ENCODE data around the gene FCN2. TPM values are rescaled to one million over a fixed set of nuclear protein-coding genes. Genes with fewer than 3 reads are reported as not detected.

FCN2 gene
- total and polyA plus RNA-seq, 9 of the 15 experiments (the other 6 are each of a cell fraction or from before 2014, with no cell fraction given): not detected

DNA sequence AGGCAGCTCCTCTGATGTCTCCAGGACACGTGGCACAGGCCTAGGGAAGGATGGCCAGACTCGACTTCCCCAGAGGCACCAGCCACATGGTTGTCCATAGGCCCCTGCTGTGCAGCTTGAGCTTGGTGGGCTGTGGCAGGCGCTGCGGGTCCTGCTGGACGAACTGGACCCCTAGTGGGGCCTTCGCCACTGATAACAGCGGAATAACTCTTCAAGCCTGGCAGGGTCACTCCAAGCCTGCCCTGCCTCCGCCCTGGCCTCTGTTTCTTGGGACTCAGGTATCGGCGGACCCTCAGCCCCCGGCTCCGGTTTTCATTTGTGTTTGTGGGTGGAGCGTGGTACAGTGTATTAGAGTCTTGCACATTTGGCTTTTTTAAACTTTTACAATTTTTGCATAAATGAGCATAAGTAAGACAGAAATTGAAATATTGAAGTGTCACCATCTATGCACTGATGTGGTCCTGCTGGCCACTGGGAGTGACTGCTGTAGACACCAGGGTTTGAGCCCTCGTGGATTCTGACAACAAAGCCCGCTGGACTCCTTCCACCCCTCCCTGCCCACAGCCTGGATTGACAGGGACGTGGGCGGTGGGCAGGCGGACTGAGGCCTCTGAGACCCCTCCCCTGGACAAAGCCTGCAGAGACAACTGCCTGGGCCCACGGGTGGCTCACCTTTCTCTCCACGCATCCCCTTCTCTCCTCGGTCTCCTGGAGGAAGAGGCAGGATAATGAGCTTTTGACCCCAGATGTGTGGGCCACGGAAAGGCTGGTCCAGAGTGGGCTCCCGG lies 33.3 kb downstream of the FCN2 start:
- Histone ChIP-seq H3K36me3 (ENCODE audit: control insufficient read depth, insufficient read depth, low read length) (no peaks in the 10 kb centered on the region), H3K4me1 (replicated peaks in 1 of 2; ENCODE audit: control insufficient read depth in 2 of 2, insufficient read depth in 2 of 2, low read length in 2 of 2) (no peaks in the 10 kb centered on the region), H3K4me3 (no peak overlapping the region), H3K9me3 (replicated peaks; ENCODE audit: control insufficient read depth, insufficient read depth, low read depth, low read length) (no peaks in the 10 kb centered on the region), H3K27me3 (ENCODE audit: control insufficient read depth in 2 of 2, insufficient read depth in 2 of 2, low read length in 2 of 2) (peaks cover 9 to 53% of the 10 kb centered on the region in 2 experiments; a peak in 4 of 5 replicates), H3K27ac (ENCODE audit: extremely low read depth, low read depth, low read length) (no peak overlapping the region), H3K79me2 (ENCODE audit: control insufficient read depth, insufficient read depth, low read length) (no peaks in the 10 kb centered on the region), H4K20me1 (replicated peaks; ENCODE audit: control insufficient read depth, insufficient read depth, low read length) (peaks cover under 1% of the 10 kb centered on the region), H3K4me2 (ENCODE audit: insufficient read depth, low read length) (no peak overlapping the region), H3K9ac (ENCODE audit: insufficient read depth in 1 of 2, low read depth in 2 of 2, low read length in 2 of 2) (no peak overlapping the region), H3K9me1 (ENCODE audit: control insufficient read depth, insufficient read depth, low read length) (no peaks in the 10 kb centered on the region), H2AFZ (ENCODE audit: low read depth, low read length) (no peak overlapping the region)
- BruUV-seq (replicated peaks): no TSS peak
- intact Hi-C loops (cut with micrococcal nuclease): no loop called here
- 2% methylated on average over 20 of the region's 23 CpGs for WGBS (ENCODE audit: insufficient coverage, low coverage, missing lambda C conversion rate)
- FAIRE-seq (no peak), ATAC-seq (no peak), DNase-seq (ENCODE audit: extremely low read depth in 1 of 4, low spot score in 3 of 4) (no peak)
- TF ChIP-seq, protein P1, sequence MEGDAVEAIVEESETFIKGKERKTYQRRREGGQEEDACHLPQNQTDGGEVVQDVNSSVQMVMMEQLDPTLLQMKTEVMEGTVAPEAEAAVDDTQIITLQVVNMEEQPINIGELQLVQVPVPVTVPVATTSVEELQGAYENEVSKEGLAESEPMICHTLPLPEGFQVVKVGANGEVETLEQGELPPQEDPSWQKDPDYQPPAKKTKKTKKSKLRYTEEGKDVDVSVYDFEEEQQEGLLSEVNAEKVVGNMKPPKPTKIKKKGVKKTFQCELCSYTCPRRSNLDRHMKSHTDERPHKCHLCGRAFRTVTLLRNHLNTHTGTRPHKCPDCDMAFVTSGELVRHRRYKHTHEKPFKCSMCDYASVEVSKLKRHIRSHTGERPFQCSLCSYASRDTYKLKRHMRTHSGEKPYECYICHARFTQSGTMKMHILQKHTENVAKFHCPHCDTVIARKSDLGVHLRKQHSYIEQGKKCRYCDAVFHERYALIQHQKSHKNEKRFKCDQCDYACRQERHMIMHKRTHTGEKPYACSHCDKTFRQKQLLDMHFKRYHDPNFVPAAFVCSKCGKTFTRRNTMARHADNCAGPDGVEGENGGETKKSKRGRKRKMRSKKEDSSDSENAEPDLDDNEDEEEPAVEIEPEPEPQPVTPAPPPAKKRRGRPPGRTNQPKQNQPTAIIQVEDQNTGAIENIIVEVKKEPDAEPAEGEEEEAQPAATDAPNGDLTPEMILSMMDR (IDR thresholded peaks at IDR 0.05 in 2 of 3, conservative IDR thresholded peaks at IDR 0.05 in 1 of 3; ENCODE audit: insufficient read depth in 2 of 3, low read depth in 1 of 3, low read length in 3 of 3): no peak
- TF ChIP-seq RBM15 (IDR thresholded peaks at IDR 0.05; ENCODE audit: insufficient read depth, low read length): no peak
- TF ChIP-seq ZNF174 (CRISPR knock-in tag; IDR thresholded peaks at IDR 0.05): no peak
- TF ChIP-seq MXI1 (IDR thresholded peaks at IDR 0.05; ENCODE audit: low read depth, low read length): no peak
- TF ChIP-seq CHD1 (IDR thresholded peaks at IDR 0.05; ENCODE audit: low read length): no peak
- in situ Hi-C loops (cut with MboI): no loop called here
- POLR2A ChIA-PET: no interaction called here
- CTCF ChIA-PET (ENCODE audit: low intra/inter-chr PET ratio): no interaction called here

All from K562 (cell line).